ENCODE measurements around the gene ROR2.

DNA sequence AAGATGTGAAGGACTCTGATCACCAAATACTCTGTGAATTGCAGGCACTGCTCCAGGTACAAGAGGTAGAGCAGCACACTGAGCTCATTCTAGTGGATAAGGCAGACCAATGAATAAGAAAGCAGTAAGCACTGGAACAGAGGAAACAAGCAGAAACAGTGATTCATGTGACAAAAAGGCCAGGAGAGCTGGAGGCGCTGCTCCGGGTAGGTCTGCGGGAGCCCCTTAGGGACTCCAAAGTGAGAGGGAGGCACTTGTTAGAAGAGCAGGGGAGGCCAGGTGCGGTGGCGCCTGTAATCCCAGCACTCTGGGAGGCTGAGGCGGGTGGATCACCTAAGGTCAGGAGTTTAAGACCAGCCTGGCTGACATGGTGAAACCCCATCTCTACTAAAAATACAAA lies 294.8 kb downstream of the ROR2 start:
- TF ChIP-seq, protein P1, sequence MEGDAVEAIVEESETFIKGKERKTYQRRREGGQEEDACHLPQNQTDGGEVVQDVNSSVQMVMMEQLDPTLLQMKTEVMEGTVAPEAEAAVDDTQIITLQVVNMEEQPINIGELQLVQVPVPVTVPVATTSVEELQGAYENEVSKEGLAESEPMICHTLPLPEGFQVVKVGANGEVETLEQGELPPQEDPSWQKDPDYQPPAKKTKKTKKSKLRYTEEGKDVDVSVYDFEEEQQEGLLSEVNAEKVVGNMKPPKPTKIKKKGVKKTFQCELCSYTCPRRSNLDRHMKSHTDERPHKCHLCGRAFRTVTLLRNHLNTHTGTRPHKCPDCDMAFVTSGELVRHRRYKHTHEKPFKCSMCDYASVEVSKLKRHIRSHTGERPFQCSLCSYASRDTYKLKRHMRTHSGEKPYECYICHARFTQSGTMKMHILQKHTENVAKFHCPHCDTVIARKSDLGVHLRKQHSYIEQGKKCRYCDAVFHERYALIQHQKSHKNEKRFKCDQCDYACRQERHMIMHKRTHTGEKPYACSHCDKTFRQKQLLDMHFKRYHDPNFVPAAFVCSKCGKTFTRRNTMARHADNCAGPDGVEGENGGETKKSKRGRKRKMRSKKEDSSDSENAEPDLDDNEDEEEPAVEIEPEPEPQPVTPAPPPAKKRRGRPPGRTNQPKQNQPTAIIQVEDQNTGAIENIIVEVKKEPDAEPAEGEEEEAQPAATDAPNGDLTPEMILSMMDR (IDR thresholded peaks at IDR 0.05): no peak
- TF ChIP-seq ZFX (IDR thresholded peaks at IDR 0.05; ENCODE audit: borderline replicate concordance): no peak

Data from 22Rv1 (cell line).